Measurements from ENCODE around the gene ZNF773.
A peak's percentile ranks its signal among the peaks of the same experiment; 100 is the strongest.
"Not testable (repeated sequence)": the region's sequence is repeated elsewhere in the genome, so short reads cannot be mapped to it uniquely, and the experiment has no call there.

Gene ZNF773

DNA sequence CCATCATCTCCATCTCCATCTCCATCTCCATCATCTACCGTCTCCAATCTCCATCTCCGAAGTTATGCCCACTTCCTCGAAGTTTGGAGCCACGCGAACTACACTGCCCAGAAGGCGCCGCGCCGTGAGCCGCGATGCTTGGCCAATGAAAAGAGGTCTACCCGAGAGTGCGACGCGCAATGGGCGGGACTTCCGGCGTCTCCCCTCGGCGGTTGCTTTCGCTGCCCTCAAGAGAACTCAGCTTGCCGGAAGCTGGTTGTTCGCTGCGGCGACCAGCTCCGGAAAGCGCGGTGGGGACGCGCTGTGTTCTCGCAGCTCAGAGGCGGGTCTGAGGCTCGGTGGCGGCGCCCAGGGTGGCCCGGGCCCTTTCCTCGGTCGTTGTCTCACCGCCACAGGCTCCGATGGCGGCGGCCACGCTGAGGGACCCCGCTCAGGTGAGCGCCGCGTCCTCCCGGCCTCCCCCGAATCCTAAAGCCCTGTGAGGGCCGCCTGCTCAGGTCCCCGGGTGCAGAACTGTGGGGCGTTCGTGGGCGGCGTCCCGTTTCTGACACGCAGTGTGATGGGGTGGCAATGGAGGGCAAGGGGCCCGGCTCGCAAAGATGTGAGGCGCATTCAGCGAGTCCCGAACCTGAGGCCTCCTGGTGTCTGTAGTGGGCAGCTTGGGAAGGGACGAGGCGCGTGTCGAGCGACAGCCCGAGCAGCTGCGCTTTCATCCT lies at the start of gene ZNF773:
ZNF773 (plus strand) TSS at position 259 of the 716 bp plus-strand sequence; CDS start at position 402, 143 bp downstream.
- peak; percentile 90 for DNase-seq (ENCODE audit: low read depth)

DNA sequence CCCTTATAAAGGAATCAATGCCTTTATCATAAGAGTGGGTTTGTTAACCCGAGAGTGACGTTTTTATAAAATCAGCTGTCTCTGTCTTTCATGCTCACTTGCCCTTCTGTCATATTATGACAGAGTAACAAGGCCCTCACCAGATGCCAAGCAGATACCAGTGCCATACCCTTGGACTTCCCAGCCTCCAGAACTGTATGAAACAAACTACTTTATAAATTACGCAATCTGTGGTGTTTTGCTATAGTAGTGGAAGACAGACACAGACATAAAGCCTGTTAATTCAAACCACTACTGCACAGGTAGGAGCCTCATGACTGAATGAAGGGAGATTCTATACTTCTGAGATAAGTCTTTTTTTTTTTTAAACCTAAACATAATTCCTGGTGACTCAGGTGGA lies 47.4 kb upstream of the ZNF773 start:
- no peak for DNase-seq (ENCODE audit: low read depth)

DNA sequence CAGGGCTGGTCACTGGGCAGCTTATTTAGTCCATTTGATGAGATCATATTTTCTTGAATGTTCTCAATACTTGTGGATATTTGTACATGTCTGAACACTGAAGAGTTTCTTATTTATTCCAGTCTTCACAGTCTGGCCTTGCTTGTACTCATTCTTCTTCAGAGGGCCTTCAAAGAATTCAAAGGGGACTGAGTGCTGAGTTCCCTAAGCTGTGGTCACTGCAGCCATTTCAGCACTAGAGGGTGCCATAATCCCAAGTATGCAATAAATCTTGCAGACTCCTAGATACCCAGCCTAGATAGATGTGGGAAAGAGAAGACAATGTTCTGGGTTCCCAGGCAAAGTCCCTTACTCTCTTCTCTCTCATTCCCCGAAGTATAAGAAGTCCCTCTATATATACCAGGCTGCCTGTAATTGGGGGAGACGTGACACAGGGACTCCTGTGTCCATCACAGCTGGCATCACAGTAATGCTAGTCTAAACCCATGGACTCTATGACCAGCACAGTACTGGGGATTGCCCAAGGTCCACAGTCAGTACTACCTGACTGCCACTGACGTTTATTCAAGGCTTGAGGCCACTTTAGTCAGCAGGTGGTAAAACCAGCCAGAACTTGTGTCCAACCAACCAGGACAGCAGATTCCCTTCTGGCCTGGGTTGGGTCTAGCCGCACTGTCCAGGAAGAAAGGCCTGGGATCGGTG lies 33.9 kb upstream of the ZNF773 start:
- DNase-seq (ENCODE audit: low read depth) = no peak

DNA sequence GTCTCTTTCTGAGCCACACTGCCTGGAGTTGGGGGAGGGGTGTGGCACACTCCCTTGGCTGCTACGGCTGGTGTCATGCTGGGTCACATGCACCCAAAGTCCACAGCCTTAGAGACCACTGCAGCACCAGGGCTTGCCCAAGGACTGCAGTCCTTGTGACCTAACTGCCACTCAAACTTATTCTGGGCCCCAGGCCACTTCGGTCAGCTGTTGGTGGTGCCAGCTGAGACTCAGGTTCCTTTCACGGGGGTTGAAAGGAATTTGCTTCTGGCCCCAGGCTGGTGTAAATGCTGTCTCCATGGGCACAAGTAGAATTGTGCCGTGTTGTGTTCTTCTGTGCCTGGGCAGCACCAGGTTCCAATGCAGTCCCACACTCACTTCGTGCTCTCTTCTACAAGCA lies 33.2 kb upstream of the ZNF773 start:
- no peak for DNase-seq (ENCODE audit: low read depth)

DNA sequence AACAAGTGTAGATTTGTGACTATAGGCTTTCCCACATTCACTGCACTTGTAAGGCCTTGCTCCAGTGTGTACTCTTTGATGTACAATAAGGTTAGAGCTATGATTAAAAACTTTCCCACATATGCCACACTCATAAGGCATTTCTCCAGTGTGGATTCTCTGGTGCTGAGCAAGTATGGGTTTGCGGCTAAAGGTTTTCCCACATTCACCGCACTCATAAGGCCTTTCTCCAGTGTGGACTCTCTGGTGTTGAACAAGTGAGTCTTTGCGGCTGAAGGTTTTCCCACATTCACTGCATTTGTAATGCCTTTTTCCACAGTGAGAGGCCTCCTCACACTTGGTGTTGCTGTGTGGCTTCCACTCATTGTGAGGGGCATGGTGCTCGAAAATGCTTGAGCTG lies 26.1 kb upstream of the ZNF773 start:
- DNase-seq (ENCODE audit: low read depth) = no peak

DNA sequence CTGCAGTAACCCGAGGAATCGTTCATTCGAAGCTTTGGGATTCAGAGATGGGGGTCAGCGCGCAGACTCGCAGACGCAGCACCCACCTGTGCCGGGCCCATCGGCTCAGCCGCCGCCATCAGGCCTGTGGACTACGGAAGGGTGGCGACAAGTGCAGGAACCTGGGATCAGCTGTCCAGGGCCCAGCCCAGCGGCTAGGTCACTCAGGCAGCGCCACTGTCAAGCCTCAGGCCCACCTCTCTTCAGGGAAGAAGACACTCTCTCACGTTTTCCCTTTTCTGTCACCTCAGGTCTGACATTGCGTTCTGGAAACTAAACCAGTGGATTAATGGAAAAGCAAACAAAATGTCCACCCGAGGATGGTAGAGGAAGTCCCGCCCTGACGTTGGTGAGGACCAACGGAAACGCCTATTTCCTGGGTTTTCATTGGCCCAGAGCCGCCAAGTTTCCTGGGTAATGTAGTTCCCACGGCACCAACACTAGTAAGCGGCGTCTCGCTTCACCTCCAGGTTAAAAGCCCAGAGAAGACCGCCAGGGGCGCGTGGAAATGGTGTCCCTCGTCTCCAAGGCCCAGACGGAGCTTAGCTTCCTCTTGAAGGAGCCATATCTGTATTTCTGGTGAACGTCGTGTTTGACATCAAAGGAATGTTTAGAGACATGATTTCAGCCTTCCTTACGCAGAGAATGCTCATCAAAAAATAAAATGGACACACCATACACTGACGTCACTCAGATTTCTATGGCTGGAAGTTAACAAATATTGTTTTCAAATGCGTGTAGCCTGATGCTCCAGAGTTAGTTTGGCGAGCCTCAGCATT lies 22.3 kb upstream of the ZNF773 start, which contains the start of gene ZNF772:
ZNF772 (minus strand) TSS at position 376 of the 818 bp plus-strand sequence; CDS start at position 119, 257 bp downstream.
- DNase-seq (ENCODE audit: low read depth) = peak; percentile 74

DNA sequence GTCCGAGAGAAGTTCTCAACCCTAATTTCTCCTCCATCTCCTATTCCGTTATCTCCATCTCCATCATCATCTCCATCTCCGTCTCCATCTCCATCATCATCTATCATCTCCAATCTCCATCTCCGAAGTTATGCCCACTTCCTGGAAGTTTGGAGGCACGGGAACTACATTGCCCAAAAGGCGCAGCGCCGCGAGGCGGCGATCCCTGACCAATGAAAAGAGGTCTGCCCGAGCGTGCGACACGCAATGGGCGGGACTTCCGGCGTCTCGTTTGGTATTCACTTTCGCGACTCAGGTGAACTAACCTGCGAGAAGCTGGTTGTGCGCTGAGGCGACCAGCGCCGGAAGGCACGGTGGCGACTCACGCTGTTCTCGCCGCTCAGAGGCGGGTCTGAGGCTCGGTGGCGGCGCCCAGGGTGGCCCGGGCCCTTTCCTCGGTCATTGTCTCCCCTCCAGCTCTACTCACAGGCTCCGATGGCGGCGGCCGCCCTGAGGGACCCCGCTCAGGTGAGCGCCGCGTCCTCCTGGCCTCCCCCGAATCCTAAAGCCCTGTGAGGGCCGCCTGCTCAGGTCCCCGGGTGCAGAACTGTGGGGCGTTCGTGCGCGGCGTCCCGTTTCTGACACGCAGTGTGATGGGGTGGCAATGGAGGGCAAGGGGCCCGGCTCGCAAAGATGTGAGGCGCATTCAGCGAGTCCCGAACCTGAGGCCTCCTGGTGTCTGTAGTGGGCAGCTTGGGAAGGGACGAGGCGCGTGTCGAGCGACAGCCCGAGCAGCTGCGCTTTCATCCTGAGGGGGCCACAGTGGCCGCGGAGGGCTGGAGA lies 12.1 kb upstream of the ZNF773 start, which contains the start of gene ZNF419:
ZNF419 (plus strand) TSS at position 274 of the 822 bp plus-strand sequence; CDS start at position 475, 201 bp downstream.
- DNase-seq (ENCODE audit: low read depth) = peak; percentile 61

DNA sequence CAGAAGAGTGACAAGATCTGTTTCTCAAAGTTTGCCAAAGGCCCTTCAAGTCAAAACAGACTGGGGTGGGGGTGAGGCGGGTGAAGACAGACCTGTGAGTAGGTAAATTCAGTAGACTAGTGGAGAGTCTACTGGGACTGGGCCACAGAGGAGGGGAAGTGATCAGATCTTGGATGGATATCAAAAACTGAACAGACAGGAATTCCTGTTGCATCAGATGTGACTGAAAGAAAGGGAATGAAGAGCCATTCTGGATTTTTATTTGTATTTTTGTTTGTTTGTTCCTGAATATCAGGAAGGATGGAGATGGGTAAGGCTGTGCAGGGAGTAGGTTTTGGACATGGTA lies 11.5 kb upstream of the ZNF773 start:
- not testable (repeated sequence) for DNase-seq (ENCODE audit: low read depth)

DNA sequence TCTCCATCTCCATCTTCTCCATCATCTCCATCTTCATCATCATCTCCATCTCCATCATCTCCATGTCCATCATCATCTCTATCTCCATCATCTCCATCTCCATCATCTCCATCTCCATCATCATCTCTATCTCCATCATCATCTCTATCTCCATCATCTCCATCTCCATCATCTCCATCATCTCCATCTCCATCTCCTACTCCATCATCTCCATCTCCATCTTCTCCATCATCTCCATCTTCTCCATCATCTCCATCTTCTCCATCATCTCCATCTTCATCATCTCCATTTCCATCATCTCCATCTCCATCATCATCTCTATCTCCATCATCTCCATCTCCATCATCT lies 432 bp upstream of the ZNF773 start:
- DNase-seq (ENCODE audit: low read depth) = not testable (repeated sequence)

DNA sequence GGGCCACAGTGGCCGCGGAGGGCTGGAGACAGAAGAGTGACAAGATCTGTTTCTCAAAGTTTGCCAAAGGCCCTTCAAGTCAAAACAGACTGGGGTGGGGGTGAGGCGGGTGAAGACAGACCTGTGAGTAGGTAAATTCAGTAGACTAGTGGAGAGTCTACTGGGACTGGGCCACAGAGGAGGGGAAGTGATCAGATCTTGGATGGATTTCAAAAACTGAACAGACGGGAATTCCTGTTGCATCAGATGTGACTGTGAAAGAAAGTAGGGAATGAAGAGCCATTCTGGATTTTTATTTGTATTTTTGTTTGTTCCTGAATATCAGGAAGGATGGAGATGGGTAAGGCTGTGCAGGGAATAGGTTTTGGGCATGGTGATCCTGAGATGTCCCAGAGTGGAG lies 662 bp downstream of the ZNF773 start:
- DNase-seq (ENCODE audit: low read depth) = peak; percentile 57

DNA sequence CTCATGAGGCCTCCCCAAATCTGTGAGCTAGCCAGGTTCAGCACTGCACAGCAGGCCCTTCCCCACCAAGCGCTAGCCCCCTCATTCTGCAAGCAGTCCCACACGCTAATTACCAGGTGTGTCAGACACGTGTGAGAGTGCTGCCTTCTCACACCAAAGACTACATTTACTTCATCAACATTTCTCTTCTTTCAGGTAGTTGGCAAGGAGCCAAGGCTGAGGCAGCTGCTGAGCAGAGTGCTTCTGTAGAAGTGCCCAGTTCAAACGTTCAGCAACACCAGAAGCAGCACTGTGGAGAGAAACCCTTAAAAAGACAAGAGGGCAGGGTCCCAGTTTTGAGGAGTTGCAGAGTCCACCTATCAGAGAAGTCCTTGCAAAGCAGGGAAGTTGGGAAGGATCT lies 6.4 kb downstream of the ZNF773 start:
- no peak for DNase-seq (ENCODE audit: low read depth)

DNA sequence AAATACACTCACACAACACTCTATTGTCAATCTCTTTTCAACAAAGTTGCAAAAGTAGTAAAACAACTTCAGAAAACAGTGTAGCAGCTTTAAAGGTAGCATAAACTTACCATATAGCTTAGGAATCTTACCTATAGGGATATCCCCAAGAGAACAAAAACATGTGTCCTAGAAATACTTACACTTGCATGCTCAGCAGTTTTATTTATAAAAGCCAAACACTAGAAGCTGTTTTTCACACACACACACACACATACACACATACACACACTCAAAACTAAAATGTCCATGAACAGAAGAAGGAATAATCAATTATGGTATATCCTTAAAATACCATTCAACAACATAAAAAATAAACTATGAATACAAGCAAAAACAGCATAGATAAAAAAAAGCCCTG lies 11.7 kb downstream of the ZNF773 start:
- no peak for DNase-seq (ENCODE audit: low read depth)

DNA sequence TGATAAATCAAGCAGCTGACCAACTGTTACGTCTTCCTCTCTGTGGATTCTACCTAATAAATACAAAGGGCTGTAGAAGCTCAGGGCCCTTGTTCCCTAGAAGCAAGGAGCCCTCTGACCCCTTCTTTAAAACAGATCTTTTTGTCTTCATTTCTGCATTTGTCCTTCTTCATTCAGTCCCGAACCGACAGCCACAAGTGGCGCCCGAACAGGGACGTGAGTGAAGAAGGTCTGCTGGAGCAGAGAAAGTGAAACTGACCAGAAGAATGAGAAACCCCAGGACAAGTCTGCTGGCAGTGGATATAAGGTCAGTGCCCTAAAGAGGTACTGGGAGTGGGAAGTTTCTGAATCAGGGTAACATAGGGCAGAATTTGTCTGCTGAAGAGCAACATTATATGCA lies 13.1 kb downstream of the ZNF773 start:
- DNase-seq (ENCODE audit: low read depth) = no peak

DNA sequence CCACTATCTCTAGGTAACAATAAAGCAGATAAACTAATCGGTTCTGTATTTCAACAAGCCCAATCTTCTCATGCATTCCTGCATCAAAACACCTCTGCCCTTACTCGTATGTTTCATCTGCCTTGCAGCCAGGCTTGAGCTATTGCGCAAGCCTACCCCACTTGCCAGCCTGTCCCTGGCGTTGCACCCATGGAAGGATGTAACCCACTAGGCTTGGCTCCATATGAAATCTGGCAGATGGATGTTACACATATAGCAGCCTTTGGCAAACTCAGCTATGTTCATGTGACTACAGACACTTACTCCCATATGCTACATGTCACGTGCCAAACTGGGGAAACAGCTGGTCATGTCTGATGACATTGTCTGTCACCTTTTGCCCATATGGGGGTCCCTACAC lies 15.5 kb downstream of the ZNF773 start:
- no peak for DNase-seq (ENCODE audit: low read depth)

DNA sequence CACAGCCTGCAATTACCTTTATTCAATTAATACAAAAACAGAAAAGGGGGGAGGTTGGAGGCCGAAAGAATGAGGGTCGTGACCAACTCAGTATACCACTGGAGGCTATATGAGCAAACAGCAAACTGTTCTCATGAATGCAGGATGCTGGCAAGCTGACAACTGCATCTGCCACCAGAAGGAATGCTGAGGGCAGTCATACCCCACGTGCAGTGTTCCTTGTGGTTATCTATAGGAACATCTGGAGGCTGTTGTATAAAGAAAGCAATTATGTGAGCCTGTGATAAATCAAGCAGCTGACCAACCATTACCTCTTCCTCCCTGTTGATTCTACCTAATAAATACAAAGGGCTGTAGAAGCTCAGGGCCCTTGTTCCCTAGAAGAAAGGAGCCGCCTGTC lies 18.3 kb downstream of the ZNF773 start:
- not testable (repeated sequence) for DNase-seq (ENCODE audit: low read depth)

DNA sequence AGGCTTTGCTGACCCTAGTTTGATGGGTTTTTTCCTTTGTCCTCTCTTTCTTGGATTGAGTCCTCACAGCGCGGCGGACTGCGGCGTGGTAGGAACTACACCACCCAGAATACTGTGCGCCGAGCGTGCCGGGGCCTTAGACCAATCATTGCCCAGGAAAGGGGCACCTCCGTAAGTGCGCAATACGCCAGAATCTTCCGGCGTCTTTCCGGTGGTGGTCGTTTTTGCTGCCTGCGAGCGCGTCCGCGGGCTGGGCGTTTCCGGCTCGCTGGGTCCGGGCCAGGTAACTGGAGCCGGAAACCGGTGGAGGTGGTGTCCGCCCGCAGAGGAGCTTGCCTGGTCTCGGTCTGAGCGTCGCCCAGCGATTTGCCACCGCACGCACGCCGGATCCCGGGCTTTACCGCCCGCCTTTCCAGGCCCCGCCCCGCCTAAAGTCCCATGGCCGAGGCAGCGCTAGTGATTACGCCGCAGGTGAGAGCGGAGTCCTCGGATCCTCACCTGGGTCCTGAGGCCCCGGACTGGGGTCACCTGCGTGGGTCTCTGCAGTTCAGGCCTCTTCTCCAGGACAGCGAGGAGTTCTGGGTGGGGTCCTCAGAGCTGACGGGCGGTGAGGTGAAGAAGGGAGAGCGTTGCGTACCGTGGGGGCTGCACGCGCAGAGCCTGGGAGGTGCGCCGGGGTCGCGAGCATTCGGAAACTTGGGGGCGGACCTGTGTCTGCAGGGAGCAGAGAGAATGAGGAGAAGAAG lies 27.6 kb downstream of the ZNF773 start, which contains the start of gene ZNF549:
ZNF549 (plus strand) TSS at position 221 of the 746 bp plus-strand sequence; CDS start at position 439, 218 bp downstream.
- peak; percentile 78 for DNase-seq (ENCODE audit: low read depth)

DNA sequence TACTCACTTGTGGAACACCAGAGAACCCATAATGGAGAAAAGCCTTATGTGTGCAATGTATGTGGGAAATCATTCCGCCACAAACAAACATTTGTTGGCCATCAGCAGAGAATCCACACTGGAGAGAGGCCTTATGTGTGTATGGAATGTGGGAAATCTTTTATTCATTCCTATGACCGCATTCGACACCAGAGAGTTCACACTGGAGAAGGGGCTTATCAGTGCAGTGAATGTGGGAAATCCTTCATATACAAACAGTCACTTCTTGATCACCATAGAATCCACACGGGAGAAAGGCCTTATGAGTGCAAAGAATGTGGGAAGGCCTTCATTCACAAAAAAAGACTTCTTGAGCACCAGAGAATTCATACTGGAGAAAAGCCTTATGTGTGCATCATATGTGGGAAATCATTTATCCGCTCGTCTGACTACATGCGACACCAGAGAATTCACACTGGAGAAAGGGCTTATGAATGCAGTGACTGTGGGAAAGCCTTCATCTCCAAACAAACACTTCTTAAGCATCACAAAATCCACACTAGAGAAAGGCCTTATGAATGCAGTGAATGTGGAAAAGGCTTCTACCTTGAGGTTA lies 38.3 kb downstream of the ZNF773 start:
- DNase-seq (ENCODE audit: low read depth) = no peak

DNA sequence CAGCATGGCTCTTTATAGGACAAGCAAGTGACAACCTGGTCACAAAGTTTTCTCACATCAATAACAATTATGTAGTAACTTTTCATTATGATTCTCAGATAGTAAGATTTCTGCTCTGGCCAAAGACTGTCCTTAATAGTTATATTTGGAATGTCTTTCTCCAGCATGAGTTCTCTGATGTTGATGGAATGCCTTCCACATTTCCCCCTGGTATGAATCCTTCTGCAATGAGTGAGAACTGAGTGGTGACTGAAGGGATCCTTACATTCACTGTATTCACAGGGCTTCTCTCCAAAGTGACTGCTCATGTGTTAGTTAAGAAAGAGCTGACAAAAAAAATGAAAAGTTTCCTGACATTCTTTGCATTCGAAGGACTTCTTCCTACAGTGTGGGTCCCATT lies 46.8 kb downstream of the ZNF773 start:
- DNase-seq (ENCODE audit: low read depth) = no peak

DNA sequence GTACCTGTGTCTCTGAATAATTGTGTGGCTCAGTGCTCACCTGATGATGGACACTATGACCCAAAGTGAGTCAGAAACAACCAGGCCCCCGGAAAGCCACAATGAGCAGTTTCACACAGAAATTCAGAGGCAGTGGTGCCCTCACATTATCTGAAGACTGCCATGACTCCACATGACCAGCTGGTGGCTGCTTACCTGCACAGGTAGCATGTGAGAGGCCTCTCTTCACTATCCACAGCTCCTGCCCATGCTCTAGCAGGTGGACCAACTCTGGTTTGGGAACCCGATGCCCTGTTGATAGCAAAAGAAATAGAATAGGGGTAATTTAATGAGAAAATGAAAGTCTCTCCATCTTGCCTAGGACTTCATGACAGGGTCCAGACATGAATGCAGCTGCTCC lies 52.7 kb downstream of the ZNF773 start:
- no peak for DNase-seq (ENCODE audit: low read depth)

DNA sequence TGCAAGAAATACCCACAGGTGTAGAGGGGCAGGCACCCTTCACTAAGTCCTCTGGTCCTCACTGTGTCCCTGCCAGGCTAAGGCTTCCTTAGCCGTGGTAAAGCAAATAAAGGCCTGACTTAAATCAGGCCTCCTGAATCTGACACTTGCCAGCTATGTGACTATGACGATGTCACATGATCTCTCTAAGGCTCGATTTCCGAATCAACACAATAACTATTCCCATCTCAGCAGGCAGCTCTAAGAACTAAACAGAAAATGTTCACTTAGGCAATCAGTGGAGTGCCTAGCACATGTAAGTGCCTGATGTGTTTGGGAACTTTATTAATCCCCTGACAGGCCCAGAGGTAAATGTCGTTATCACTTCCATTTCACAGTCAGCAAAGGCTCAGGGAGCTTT lies 57.9 kb downstream of the ZNF773 start:
- DNase-seq (ENCODE audit: low read depth) = no peak
